Activated T-helper 1 cell treated with anti-CD3 and anti-CD28 coated beads, Interleukin-2, amount 50 U/mL, for 16 hours (primary cell): ENCODE data around the gene TBC1D9B.
"Not testable (repeated sequence)": the region's sequence is repeated elsewhere in the genome, so short reads cannot be mapped to it uniquely, and the experiment has no call there.

Experiments used
- DNase-seq, 2 donors: peaks; one replicate each; pipeline ENCODE4 v3.0.0-alpha.2; 2020; ENCODE audit warnings: low read depth in 1 of 2, low spot score in 1 of 2

The TBC1D9B gene

DNA sequence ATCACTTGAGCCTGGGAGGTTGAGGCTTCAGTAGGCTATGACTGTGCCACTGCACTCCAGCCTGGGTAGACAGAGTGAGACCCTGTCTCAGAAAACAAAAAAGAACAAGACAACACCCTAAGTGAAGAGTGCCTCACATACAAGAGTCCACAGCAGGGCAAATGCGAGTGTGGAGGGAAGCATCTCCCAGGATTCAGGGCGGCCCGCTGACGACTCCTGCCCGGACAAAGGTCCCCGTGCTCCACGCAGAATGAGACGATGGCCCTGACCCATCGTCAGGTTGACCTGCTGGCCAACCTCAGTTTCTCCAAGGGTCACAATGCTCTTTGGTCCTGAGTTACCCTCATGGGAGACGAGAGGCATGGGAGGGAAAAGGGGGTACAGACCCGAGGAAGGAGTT is 67.4 kb downstream of the TBC1D9B start:
- DNase-seq, result no peak

DNA sequence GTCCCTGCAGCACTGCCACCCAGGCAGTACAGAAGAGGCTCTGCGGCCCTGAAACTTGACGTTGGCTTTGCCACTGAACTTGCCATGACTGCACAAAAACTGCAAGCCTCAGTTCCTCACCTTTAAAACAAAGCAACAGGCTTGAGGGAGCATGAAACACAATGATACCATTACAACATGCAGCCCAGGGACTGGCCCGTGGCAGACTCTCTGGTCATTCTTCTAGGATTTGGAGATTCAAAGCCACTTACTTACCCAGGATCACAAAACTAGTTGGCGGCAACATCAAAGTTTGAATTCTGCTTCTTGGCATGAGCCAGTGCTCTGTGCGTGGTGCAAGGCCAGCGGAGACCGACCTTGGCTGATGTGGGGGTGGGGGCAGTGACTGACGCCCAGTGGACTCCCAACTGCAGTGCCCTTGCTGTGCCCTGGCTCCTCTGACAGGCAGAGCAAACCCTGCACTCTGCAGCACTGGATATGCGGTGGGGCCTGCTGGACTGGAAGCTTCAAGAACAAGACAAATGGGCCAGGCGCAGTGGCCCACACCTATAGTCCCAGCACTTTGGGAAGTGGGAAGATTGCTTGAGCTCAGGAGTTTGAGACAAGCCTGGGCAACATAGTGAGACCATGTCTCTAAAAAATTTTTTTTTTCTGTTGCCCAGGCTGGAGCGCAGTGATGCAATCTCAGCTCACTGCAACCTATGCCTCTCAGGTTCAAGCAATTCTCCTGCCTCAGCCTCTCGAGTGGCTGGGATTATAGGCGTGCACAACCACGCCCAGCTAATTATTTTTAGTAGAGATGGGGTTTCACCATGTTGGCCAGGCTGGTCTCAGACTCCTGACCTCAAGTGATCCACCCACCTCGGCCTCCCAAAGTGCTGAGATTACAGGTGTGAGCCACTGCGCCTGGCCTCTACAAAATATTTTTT is 68.1 kb downstream of the TBC1D9B start:
- no peak for DNase-seq

GRCh38 chr5:179837076-179838011 is 70.4 kb downstream of the TBC1D9B start:
- no peak for DNase-seq

GRCh38 chr5:179836225-179837019 is 71.3 kb downstream of the TBC1D9B start:
- DNase-seq, result peak; percentile 24 to 44

- DNase-seq, result not testable (repeated sequence)
These were observed 72.8 kb downstream of the TBC1D9B start for GRCh38 chr5:179834871-179835270.

DNA sequence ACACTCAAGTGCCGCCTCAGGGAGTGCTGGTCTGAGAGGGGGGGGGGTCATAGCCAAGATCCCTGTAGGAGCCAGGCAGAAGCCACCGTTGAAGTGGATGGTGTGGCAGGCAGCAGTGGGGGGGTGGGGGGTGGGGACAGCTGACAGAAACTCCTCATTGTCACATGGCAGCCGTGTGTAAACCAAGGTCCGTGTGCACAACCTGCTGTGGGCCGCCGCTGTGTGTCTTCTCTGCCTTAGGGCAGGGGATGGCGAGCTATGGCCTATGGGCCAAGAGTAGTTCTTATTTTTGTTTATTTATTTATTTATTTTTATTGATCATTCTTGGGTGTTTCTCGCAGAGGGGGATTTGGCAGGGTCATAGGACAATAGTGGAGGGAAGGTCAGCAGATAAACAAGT is 73.6 kb downstream of the TBC1D9B start:
- no peak for DNase-seq

GRCh38 chr5:179833709-179834070 is 74.0 kb downstream of the TBC1D9B start:
- no peak for DNase-seq

DNA sequence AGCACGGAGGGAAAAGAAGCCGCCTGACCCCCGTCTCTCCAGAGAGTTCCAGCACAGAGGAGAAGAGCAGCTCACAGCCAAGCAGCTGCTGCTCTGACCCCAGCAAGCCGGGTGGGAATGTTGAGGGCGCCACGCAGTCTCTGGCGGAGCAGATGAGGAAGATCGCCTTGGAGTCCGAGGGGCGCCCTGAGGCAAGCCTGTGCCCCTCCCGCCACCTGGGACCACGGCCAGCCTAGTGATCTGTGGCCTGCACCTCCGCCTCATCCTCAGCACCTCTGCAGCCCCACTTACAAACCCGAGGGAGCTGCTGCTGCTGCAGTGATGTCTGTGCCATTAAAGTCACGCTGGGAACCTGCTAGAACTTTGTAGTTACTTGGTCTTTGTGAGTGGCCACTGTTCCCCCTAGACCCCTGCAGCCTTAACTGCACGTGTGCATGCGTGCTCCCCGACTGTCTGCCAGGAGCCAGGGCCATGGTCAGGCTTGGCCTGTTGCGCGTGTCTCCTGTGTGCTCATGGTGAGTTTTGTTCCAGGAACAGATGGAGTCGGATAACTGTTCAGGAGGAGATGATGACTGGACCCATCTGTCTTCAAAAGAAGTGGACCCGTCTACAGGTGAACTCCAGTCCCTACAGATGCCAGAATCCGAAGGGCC is 74.5 kb downstream of the TBC1D9B start:
- no peak for DNase-seq

DNA sequence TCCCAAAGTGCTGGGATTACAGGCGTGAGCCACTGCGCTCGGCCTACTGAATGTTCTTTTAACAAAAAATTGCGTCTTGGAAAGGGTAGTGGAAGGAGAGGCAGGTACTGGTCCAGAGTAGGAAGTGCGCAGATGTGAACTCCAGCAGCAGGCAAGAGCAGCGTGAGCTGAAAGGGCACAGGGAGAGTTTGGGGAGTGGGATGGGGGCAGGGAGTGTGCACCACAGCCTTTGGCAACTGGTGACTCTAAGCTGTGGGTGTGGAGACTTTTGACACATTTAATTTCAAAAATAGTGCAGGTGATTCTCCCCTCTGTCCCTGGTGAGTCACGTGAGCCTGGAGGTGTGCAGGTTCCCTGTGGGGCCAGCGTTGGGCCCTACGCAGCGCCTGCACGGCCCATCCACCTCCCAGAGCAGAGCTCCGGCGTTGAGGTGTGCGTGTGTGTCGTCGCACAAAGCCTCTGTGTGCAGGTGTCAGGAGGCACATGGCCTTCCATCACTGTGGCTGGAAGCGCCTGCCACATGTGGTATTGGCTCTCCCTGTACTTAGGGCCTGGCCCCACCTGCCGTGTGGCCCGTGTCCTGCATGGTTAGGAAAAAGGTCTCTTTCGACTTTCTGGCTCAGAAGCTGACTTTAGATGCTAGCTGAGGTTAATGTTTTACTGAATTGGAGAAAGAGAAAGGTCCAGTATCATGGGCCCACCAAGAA is 75.5 kb downstream of the TBC1D9B start:
- no peak for DNase-seq

DNA sequence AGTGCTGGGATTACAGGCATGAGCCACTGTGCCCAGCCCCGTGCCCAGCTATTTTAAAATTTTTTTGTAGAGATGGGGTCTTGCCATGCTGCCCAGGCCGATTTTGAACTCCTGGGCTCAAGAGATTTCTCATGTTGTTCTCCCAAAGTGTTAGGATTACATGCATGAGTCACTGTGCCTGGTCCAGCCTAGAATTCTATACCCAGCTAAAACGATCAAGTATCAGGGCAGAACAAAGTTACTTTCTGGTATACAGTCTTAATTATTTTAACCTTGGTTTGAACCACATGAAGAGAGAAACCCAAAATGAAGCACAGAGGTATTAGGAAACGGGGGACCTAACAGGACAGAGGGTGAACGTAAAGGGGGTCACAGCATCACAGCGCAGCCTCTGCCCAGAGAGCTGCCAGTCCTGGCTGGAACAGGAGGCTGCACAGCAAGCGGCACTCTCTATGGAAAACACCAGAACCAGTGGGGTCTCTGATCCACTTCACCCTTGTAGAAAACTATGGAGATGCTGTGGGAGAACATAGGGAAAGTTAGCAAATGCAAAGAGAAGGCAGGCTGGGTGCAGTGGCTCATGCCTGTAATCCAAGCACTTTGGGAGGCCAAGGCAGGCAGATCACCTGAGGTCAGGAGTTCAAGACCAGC is 76.8 kb downstream of the TBC1D9B start:
- DNase-seq, result no peak

GRCh38 chr5:179829732-179830435 is 77.8 kb downstream of the TBC1D9B start:
- no peak for DNase-seq

- DNase-seq, result no peak
These were observed 78.8 kb downstream of the TBC1D9B start for GRCh38 chr5:179828756-179829421.

DNA sequence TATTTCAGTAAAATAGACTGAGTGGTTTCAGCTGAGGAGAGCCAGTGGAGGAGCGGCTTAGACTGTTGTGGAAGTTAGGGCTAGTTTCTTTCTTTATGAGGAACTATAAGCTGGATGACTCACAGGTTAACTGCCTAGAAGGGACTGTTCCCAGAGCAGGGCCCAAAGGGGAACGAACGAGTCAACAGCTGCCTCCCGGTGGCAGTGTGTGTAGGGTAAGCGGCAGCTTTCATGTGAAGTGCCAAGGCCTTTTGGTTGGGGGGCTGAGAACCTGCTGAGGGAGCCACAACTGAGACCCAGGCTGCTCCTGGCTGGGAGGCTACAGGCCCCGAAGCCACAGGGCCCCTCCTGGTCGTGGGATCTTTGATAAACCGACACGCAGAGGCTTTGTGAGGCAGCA is 80.0 kb downstream of the TBC1D9B start:
- no peak for DNase-seq

GRCh38 chr5:179825655-179826182 is 82.0 kb downstream of the TBC1D9B start:
- no peak for DNase-seq

- no peak for DNase-seq
These were observed 83.0 kb downstream of the TBC1D9B start for GRCh38 chr5:179824745-179825112.

GRCh38 chr5:179823937-179824744 is 83.6 kb downstream of the TBC1D9B start:
- no peak for DNase-seq

DNA sequence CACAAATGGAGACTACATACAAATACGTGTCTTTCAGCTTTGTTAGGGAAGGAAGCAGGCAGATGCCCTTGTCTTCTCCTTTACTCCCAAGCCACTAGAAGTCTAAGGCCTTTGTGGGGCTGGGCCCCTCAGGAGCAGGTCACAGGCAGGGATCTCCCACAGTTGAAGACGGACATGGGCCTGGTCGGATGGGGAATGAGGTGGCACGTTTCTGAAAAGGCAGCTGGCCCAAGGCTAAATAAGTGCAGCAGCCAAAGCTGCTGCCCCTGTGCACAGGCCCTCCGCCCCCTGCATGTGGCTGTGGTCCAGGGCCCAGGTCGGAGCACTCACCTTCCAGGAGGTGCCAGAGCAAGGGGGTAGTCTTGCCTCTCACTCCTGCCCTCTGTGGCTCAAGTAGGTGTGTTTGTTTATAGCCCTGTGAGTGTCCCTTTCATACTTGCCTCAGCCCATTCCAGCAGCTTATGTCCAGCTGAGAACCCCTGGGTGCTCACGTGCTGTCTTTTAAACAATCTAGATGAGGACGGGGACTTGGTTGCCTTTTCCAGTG is 85.2 kb downstream of the TBC1D9B start:
- DNase-seq, result no peak
